Keratinocyte (primary cell): ENCODE results near the gene RAB30. TPM values are rescaled to one million over a fixed set of nuclear protein-coding genes. Genes with fewer than 3 reads are reported as not detected.
A peak's percentile ranks its signal among the peaks of the same experiment; 100 is the strongest.

Experiments used
- DNase-seq: peaks from one replicate; pipeline ENCODE4 v3.0.0-alpha.2; 2011; ENCODE audit warnings: low read depth, missing footprints, low spot score
- FAIRE-seq: peaks from 2 replicates; lab custom pipeline; 2011; peaks lifted over from hg19 to GRCh38; lab: Jason Lieb, UNC
- H2AFZ ChIP-seq: 2 replicates; pipeline ENCODE4 v1.6.0; 2012; ENCODE audit warnings: low read length, control low read depth, inconsistent platforms; ENCODE audit not compliant: control insufficient read depth
- H3K27ac ChIP-seq: 2 replicates; pipeline ENCODE4 v1.5.1; 2011; ENCODE audit warnings: low read length; ENCODE audit not compliant: control insufficient read depth, insufficient read depth
- H3K27me3 ChIP-seq: 3 replicates; pipeline ENCODE4 v1.6.0; 2011; ENCODE audit warnings: low read length; ENCODE audit not compliant: control insufficient read depth, insufficient read depth; ENCODE audit errors: extremely low read depth
- H3K36me3 ChIP-seq, 2 experiments: 2 replicates in 1 of 2; 3 replicates in 1 of 2; pipeline ENCODE4 v1.5.1; 2011; ENCODE audit warnings: low read length in 2 of 2, mild to moderate bottlenecking in 1 of 2; ENCODE audit not compliant: control insufficient read depth in 2 of 2, insufficient read depth in 2 of 2; ENCODE audit errors: extremely low read depth in 1 of 2
- H3K4me1 ChIP-seq: 3 replicates; pipeline ENCODE4 v1.5.1; 2011; ENCODE audit warnings: low read length; ENCODE audit not compliant: control insufficient read depth, insufficient read depth; ENCODE audit errors: extremely low read depth
- H3K4me2 ChIP-seq: 3 replicates; pipeline ENCODE4 v1.6.0; 2011; ENCODE audit warnings: low read depth, low read length; ENCODE audit not compliant: control insufficient read depth, insufficient read depth; ENCODE audit errors: extremely low read depth
- H3K4me3 ChIP-seq, 3 experiments: fragments of 200-600 bp in 1 of 3; sonication (generic) in 1 of 3; 2 replicates in 2 of 3; 3 replicates in 1 of 3; pipeline ENCODE4 v1.5.1; 2011 to 2016; ENCODE audit warnings: low read length in 3 of 3, mild to moderate bottlenecking in 3 of 3, control low read depth in 2 of 3, inconsistent platforms in 1 of 3, low read depth in 1 of 3, mixed read lengths in 1 of 3, mixed run types in 1 of 3, moderate library complexity in 1 of 3; ENCODE audit not compliant: control insufficient read depth in 2 of 3, insufficient read depth in 2 of 3; ENCODE audit errors: extremely low read depth in 1 of 3
- H3K79me2 ChIP-seq: 2 replicates; pipeline ENCODE4 v1.6.0; 2012; ENCODE audit warnings: low read length; ENCODE audit not compliant: control insufficient read depth, insufficient read depth
- H3K9ac ChIP-seq: 3 replicates; pipeline ENCODE4 v1.6.0; 2011; ENCODE audit warnings: low read length; ENCODE audit not compliant: control insufficient read depth, insufficient read depth; ENCODE audit errors: extremely low read depth
- H3K9me1 ChIP-seq: 3 replicates; pipeline ENCODE4 v1.6.0; 2011; ENCODE audit warnings: low read length; ENCODE audit not compliant: control insufficient read depth, insufficient read depth; ENCODE audit errors: extremely low read depth
- H3K9me3 ChIP-seq: 2 replicates; pipeline ENCODE4 v1.5.1; 2012; ENCODE audit warnings: low read depth, low read length; ENCODE audit not compliant: control insufficient read depth
- H4K20me1 ChIP-seq: 3 replicates; pipeline ENCODE4 v1.6.0; 2011; ENCODE audit warnings: low read length; ENCODE audit not compliant: control insufficient read depth, insufficient read depth; ENCODE audit errors: extremely low read depth
- EZH2 ChIP-seq: IDR thresholded peaks from one replicate; pipeline ENCODE4 v1.6.1; 2012; ENCODE audit warnings: inconsistent platforms, mild to moderate bottlenecking, low read length, moderate library complexity
- dilution Hi-C: fragments of 300-500 bp; cut with MboI; formaldehyde crosslinking; loops from one replicate; pipeline ENCODE4 v1.7.0; 2020; ENCODE audit warnings: low sequenced_read_pairs; ENCODE audit not compliant: extremely low pct_ligation_motif_present
- polyA plus RNA-seq, 5 experiments: library from polyadenylated mRNA; depleted of rRNA in 3 of 5; stranded (reverse) in 3 of 5; stranded (forward) in 1 of 5; unstranded in 1 of 5; fragments of >200 nt; gene quantifications; 1 replicate in 1 of 5; 2 replicates in 3 of 5; 3 replicates in 1 of 5; pipeline versions ENCODE4 v1.2.1 to v1.2.3, GENCODE V29; 2011 to 2012; ENCODE audit warnings: missing spikeins in 2 of 5, low read depth in 1 of 5, low replicate concordance in 1 of 5
- TF ChIP-seq, protein P1 (sequence below), 3 experiments: IDR thresholded peaks in 1 of 3; conservative IDR thresholded peaks in 1 of 3; optimal IDR thresholded peaks in 1 of 3; 2 replicates in 2 of 3; 3 replicates in 1 of 3; pipeline versions ENCODE3 to v1.5.1; 2011; ENCODE audit warnings: low read length in 3 of 3, mild to moderate bottlenecking in 3 of 3, moderate library complexity in 2 of 3, control low read depth in 1 of 3, inconsistent platforms in 1 of 3; ENCODE audit not compliant: insufficient read depth in 2 of 3; ENCODE audit errors: extremely low read depth in 1 of 3

RAB30 gene
- polyA plus RNA-seq, 1 donor (not counting 4 experiments of a cell fraction or from before 2014, with no cell fraction given) = 9.3 TPM

DNA sequence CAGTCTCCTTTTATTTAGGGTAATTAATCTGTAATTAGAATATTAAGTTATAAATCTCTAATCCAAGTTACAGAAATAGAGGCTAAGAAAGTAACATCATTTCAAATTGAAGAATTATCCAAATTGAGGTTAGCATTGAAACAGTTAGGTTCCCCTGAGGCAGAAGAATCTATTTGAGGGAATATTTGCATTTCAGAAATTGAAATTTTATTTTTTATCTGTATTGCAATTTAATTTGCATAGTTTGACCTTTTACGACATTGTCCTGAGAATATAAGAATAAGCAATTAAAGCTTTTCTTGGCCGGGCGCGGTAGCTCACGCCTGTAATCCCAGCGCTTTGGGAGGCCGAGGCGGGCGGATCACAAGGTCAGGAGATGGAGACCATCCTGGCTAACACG is 142.6 kb downstream of the RAB30 start:
- dilution Hi-C loops = no loop called here

DNA sequence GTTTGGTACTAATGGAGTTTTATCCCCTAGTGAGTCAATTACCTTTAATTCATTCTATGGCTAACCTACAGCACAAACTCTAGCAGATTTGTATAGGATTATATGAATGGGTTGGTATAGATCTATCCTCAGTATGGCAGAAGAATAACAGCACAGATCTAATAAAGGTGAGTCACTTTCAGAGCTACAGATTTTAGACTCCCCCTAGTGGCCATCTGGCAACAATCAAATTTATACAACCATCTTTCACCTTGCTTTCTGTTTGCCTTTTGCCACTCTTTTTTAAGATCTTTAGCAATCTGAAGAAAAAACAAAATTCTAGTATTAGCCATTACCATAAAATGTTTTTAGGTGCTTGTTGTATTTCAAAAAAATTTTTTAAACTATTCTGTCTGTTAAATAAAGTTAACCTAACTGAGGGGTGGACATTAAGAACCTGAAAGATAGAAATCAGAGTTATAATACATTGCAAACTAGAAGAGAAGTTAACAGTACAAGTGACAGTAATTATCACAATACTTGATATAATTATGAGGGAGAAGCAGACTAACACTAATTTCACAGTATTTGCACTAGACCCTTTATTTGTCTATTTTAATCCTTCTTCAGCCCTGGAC is 144.3 kb downstream of the RAB30 start:
- H3K9me3 ChIP-seq = no peaks in the 10 kb centered on the region
- FAIRE-seq (peak; percentile 39), DNase-seq (no peak)
- H3K4me3 ChIP-seq = no peak overlapping the region
- H3K27me3 ChIP-seq = no peaks in the 10 kb centered on the region
- H3K9ac ChIP-seq = no peak overlapping the region
- no peaks in the 10 kb centered on the region for H3K4me1 ChIP-seq
- dilution Hi-C loops = no loop called here
- TF ChIP-seq, protein P1, sequence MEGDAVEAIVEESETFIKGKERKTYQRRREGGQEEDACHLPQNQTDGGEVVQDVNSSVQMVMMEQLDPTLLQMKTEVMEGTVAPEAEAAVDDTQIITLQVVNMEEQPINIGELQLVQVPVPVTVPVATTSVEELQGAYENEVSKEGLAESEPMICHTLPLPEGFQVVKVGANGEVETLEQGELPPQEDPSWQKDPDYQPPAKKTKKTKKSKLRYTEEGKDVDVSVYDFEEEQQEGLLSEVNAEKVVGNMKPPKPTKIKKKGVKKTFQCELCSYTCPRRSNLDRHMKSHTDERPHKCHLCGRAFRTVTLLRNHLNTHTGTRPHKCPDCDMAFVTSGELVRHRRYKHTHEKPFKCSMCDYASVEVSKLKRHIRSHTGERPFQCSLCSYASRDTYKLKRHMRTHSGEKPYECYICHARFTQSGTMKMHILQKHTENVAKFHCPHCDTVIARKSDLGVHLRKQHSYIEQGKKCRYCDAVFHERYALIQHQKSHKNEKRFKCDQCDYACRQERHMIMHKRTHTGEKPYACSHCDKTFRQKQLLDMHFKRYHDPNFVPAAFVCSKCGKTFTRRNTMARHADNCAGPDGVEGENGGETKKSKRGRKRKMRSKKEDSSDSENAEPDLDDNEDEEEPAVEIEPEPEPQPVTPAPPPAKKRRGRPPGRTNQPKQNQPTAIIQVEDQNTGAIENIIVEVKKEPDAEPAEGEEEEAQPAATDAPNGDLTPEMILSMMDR (optimal IDR thresholded peaks at IDR 0.05 in 1 of 3, IDR thresholded peaks at IDR 0.05 in 1 of 3, conservative IDR thresholded peaks at IDR 0.05 in 1 of 3; ENCODE audit: extremely low read depth in 1 of 3, insufficient read depth in 2 of 3, low read length in 3 of 3) = peak in 2 of 3 experiments; percentile 61 to 69
- TF ChIP-seq EZH2 = no peak
- no peaks in the 10 kb centered on the region for H3K79me2 ChIP-seq
- H3K27ac ChIP-seq = no peak overlapping the region
- H4K20me1 ChIP-seq = no peaks in the 10 kb centered on the region
- no peaks in the 10 kb centered on the region for H3K9me1 ChIP-seq
- no peaks in the 10 kb centered on the region for H3K36me3 ChIP-seq
- H2AFZ ChIP-seq = no peak overlapping the region
- no peak overlapping the region for H3K4me2 ChIP-seq

More for the DNA sequence above, 142.6 kb downstream of the RAB30 start:
- no peaks in the 10 kb centered on the region for H3K9me1 ChIP-seq
- no peak overlapping the region for H2AFZ ChIP-seq
- no peaks in the 10 kb centered on the region for H4K20me1 ChIP-seq
- no peaks in the 10 kb centered on the region for H3K27me3 ChIP-seq
- no peaks in the 10 kb centered on the region for H3K9me3 ChIP-seq
- H3K4me2 ChIP-seq = no peak overlapping the region
- no peak overlapping the region for H3K9ac ChIP-seq
- TF ChIP-seq, protein P1 (optimal IDR thresholded peaks at IDR 0.05 in 1 of 3, IDR thresholded peaks at IDR 0.05 in 1 of 3, conservative IDR thresholded peaks at IDR 0.05 in 1 of 3; ENCODE audit: extremely low read depth in 1 of 3, insufficient read depth in 2 of 3, low read length in 3 of 3) = no peak
- TF ChIP-seq EZH2 = no peak
- no peak for FAIRE-seq
- H3K4me1 ChIP-seq = no peaks in the 10 kb centered on the region
- no peak overlapping the region for H3K27ac ChIP-seq
- no peak for DNase-seq
- H3K36me3 ChIP-seq = no peaks in the 10 kb centered on the region
- no peaks in the 10 kb centered on the region for H3K79me2 ChIP-seq
- H3K4me3 ChIP-seq = no peak overlapping the region
